GM21825 (cell line): ENCODE data around the gene RGPD5.
"Not testable (repeated sequence)": the region's sequence is repeated elsewhere in the genome, so short reads cannot be mapped to it uniquely, and the experiment has no call there.

Source experiments
- ATAC-seq: cut with Tn5 transposase; IDR thresholded peaks from one replicate; pipeline ENCODE4 v1.9.1; 2021; ENCODE audit warnings: mild to moderate bottlenecking, moderate library complexity; ENCODE audit not compliant: unreplicated experiment

RGPD5 gene

DNA sequence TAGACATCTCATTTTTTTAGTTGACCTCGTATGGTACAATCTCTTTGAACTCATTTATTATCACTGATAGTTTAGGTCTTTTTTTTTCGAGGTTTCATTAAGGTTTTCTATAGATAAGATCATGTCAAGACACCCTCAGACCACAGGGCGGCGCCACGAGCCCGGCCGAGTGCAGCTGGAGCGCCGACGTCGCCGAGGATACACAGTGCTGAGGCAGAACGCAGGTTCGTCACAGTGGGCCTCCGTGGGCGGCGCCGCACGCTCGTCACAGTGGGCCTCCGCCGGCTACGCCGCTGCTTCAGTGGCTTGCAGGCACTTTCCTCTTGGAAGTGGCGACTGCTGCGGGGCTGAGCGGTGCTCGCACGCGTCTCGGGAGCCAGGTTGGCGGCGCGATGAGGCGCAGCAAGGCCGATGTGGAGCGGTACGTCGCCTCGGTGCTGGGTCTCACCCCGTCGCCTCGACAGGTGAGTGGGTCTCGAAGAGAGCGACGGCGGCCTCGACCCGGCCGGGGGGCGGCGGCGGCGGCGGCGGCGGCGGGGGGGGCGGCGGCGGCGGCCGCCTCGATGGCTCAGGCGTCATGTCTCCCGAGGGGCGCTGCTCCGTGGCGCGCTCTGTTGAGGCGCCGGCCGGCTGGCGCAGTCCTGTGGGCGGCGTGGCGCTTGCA, at the start of gene RGPD5:
RGPD5 (plus strand) TSS at position 232 of the 664 bp plus-strand sequence; CDS start at position 393, 161 bp downstream.
- peak; percentile 98 for ATAC-seq

DNA sequence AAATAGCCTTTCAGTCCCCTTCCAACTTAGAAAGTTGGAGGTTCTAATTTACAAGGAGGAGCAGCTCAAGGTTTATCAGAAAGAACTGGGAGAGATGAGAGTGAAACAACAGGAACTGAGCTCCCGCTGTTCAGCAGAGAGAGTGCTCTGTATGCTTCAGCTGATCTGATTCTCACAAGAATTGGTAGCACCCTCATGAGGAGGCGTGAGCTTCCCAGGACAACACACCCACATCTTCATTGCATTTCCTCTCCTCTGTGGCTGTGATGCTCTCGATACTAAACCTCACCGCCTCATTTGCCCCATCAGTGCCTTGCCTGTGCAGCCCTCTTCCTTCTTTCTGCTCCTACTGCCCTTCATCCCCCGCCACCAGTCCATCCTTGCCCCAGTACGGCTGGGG, 42.5 kb upstream of the RGPD5 start:
- not testable (repeated sequence) for ATAC-seq

DNA sequence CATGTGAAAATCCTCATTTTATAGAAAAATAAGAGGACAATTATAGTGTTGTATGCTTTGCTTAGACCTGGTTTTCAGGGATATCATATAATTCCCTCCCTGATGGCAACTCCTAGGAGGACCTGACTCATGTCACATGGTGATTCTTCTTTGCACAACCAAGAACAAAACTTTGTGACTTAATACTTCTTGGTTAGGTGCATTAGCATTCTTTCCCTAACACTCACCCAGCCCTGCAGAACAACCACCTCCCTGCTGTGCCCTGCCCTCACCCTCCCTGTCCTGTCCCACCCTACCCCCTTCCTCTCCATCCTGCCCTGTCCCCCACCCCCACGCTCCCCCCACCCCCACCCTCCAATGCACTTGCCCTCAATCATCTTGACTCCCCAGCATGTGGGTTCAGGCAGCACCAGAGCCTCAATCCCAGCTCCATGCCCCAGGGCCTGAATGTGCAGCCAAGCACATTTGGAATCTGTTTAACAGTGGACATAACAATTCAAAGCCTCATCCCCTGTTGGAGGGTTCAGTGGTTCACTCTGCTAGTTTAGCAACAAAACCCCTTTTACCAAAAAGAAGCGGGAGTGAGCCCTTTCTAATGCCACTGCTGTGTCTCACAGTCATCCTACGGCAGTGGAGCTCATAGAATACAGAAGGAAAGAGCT, 36.8 kb upstream of the RGPD5 start:
- not testable (repeated sequence) for ATAC-seq

DNA sequence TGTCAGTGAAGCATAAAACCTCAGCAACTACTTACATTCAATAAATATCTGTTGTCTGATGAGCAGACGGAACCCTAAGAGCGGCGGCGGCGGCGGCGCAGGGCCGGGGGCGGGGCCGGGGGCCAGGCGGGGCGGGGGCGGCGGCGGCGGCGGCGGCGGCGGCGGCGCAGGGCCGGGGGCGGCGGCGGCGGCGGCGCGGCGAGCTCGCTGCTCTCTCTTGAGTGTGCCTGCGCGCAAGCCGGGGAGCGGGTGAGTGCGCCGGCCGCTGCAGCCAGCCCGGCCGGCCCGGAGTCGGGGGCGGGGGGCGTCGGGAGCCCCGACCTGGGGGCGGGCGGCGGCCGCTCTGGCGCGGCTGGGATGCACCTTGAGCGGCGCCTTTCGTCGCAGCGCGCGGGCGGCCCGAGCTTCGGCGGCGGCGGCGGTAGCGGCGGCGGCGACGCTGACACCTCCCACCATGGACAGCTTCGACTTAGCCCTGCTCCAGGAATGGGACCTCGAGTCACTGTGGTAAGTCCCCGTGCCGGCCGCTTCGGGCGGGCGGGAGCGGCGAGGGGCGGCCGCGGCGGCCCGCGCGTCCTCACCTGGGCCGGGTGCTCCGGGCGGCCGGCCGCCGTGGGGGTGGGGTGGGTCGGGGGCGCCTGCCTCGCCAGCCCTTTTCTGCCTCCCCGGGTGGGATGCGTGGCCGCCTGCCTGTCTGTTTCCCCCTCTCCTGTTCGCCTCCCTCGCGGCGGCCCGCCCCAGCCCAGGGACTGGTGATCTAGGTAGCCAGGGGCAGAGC, 33.7 kb upstream of the RGPD5 start:
- not testable (repeated sequence) for ATAC-seq

DNA sequence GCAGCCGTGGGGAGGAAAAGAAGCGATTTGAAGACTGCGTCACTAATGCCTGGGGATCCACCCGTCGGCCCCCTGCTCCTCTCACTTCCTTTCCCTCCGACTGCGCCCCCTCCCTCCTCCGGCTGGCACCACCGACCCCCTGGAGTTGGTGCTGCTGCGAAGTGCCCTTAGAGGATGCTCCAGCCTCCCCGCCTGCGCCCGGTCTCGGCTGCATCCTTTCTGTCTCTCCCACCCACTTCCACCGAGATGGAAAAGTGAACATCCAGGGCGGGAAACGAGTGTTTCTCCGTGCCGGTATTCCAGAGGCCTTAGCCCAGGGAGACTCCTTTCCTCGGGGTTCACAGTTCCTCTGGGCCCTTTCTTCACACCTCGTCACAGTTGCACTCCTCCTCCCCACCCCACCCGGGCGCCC, 33.1 kb upstream of the RGPD5 start:
- not testable (repeated sequence) for ATAC-seq

DNA sequence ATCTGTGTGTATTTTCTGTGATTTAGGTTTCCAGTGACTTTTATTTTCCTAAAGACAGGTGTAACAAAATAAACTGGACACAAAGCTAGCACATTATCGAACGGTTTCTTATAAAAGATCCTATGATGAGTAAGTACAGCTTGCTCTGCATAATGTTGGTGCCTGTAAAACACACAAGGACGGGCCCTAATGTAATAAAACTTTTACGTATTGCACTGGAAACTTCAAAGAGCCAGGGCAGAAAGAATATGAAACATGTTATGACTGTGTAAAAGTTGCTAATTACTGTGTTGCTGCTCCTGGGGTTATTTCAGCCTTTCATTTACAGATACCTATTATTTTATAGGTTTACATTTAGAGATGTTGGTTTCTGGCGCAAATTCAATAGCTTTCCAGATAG, 32.1 kb upstream of the RGPD5 start:
- not testable (repeated sequence) for ATAC-seq

DNA sequence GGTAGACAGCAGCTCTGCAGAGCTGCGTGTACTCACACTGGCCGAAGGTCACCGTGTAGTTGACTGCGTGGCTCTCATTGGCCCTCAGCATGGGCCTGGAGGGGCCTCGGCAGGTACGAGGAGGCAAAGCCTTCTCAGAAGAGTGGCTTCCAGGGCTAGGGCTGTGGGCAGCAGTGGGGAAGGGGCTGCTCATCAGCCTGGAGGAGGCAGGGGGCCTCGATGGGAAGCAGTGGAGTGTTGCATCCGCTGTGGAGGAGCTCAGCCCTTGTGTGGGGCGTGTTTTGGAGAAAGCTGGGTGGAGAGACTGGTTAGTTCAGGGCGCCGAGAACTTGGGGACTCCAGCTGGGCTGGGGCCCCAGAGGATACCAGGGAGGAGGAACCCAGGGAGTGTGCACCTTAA, 28.0 kb upstream of the RGPD5 start:
- not testable (repeated sequence) for ATAC-seq

DNA sequence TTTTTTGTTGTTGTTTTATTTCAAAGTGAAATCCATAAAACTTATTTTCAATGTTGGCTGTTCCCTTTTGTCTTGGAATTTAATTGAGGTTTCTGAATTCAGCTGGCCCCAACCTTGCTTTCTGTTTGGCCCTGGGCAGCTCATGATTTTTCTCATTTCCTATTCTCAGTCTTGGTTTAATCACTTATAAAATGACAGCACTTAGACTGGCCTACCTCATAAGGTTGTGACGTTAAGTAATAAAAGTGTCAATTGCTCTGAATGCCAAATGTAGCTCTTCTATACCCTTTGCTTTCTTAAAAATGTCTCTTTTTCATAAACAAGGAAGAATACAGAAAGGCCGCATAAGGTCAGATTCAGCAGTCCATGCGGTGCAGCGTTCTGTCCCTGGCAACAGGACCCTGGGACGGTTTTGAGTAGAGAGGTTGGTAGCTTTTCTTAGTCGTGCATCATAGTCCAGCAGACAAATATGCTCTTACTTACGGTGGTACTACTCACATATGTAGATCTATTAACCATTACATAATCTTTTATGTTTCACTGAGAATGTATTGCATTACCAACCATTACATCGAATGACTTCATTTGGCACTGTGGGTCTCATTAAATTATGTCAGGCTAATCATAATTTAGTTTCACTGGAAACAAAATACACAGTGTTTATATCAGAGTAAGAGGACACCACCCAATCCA, 27.1 kb upstream of the RGPD5 start:
- ATAC-seq: not testable (repeated sequence)

DNA sequence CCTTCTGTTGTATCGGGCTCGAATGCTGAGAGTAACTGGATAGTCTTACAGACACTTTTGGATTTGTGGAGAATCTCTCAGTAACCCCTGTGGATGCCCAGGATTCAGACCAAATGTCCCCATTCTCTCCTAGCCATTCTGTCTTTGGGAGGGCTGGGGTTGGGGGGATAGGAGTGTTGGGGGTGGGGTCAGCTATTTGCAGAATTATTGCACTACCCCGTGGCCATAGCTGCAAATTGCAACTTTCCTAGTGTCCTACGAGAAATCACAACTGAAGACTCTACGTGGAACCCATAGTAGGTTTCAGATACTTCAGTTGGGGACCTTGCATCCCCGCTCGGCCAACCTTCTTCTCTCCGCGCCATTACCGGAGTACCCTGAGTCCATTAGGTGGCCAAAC, 25.2 kb upstream of the RGPD5 start:
- ATAC-seq: not testable (repeated sequence)

DNA sequence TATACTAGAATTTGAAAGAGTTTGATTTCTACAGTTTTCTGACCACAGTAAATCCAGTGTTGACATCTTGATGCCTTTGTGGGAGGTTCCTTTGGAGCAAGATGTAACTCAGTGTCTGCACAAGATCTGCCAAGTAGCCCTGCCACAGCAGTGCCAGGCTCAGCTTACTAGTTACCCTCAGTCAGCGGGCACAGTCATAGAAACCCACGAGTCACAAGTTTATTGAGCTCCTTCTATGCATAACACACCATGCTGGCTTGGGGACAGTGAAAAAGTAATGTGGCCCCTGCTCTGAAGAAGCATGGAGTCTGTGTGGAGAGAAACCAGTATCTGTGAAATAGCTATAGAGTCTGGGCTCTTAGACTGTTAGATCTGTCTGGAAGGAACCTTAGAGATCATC, 15.0 kb upstream of the RGPD5 start:
- not testable (repeated sequence) for ATAC-seq

DNA sequence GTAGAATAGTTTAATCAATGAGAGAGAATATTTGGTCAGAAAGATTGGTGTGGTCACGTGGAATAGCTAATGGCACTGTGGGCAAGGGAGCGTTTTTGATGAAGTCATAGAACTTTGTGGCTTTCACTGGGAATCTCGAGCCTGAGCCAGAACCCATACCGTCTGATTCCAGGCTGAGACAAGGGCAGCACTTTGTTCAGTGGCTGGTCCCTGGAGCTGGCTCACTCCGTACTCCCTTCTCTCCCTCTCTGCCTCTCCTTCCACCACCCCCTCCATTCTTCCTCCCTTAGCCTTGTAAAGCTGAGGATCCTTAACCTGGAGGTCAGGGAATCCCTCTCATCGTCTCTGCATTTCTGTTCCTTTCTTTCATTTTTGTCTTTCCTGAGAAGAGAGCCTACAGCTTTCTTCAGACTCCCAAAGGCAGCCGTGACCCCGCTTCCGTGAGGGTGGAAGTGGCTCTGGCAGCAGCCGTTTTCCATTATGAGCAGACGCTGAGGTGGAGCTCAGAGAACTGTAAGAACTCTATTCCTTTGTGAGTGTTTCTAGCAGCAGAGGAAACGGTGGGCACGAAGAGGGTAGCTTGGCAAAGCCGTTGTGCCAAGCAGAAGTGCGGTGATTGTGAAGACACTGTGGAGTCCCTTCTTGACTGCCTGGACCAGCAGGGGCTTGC, 12.8 kb upstream of the RGPD5 start:
- ATAC-seq: not testable (repeated sequence)

DNA sequence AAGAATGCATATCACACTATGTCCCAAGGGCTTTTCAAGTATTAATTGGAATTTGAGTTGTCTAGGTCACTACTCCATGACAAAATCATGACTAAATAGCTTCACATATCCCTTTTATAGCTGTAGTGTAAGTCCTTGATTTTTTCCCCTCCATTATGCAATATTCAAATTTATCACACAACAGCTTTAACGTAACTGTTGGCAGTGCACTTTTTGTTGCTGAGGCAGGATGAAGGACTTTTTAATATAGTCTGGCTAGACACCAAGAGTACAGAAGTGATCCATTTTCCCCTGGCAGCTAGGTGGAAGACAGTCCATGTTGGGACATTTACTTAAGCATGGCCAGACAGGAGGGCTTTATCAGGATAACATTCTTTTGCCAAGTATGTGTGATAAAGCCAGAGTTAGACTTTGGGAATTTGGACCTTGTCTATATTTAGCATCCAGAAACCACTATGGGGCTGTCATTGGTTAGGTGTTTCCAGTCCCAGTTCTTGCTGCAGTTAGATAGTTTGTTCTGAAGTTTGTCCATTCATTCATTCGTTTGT, 11.6 kb upstream of the RGPD5 start:
- not testable (repeated sequence) for ATAC-seq

DNA sequence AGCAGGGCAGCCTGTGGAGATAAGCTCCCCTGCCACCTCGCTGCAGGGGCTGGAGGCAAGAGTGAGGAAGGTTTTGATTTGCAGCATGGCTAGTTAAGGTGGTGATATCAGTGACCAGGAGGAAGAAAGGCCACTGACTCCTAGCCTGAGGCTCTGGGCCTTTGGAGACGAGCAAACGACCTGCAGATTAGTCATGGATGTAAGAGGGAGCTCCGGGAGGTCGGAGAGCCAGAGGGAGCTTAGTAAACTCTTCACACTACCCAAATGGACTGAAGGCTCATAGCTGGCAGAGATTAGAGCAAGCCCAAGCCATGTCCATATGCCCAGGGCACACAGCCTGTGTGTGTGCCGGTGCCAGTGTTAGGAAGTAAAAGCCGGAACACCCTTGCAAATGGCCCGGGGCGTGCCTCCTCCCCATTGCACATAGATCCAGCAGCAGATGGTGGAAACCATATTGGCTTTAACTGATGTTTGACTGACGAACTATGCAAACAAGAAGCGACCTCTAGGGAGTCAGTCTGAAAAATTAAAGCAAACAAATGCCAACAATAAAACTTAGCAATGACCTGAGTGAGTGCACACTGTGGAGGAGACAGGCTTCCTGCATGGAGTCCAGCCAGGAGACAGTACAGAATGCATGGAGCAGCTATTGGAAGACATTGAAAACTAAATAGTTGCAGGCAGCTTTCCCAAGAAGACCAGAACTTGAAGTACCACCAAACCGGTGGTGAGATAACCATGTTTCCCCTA, 2.4 kb upstream of the RGPD5 start:
- not testable (repeated sequence) for ATAC-seq

DNA sequence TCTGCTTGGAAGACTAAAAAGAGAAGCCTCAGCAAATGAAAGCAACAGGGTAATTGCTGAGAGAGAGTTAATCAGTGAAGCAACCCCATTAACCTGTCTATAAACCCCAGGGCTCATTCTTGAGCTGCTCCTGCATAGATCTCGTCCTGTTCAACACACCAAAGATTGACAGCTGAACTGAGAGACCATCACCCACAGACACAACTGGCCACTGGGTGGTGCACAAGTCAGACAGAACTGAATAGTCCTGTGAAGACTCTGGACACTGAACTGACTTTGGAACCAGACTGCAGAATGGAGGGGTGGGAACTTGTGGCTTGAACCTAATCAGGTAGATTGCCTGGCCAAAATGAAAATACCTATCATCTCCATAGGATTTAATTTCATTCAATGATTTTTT, 1.4 kb upstream of the RGPD5 start:
- ATAC-seq: peak; percentile 44

DNA sequence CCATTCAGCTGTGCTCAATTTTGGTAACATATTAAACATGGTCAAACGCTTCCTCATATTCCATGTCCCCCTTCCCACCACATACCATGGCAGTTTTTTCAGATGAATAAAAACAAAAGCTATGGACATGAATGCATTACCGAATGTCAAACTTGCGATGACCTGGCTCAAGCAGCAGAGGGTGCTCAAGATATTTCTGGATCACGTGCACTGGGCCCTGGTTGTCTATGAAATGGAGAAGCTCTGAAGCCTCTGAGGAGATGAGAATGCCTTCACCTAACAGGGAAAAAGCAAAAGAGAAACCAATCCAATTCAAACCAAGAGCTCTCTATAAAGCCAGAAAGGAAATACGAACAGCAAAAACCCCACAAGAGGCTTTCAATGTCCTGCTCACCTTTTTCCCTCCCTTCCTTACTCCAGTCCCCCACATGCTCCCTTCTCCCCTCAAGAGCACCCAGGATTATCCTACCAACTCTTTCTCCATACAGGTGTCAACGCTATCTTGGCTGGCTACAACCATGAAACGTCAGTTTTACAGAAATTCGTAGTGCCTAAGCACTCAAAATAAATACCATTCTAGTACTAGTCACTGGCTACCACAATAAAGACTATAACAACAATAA, 77.1 kb downstream of the RGPD5 start:
- peak; percentile 87 for ATAC-seq

DNA sequence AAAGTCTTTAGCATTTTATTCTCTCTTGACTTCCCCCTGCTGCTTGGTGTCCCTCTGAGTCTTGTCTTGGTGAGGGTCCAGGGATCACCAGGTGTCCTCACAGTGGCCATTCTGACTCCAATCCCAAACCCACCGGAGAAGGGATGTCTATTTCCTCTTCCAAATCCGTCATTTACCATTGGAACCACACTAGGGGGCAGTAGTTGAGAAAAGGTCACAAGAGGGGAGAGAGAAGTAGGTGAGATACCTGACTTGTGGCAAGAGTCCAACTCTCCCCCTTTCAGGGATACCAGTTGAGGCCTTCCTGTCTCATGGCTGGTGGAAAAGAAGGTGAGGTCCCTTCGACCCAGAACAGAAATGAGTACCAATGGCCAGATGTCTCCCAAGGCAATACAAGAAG, 82.5 kb downstream of the RGPD5 start:
- not testable (repeated sequence) for ATAC-seq

DNA sequence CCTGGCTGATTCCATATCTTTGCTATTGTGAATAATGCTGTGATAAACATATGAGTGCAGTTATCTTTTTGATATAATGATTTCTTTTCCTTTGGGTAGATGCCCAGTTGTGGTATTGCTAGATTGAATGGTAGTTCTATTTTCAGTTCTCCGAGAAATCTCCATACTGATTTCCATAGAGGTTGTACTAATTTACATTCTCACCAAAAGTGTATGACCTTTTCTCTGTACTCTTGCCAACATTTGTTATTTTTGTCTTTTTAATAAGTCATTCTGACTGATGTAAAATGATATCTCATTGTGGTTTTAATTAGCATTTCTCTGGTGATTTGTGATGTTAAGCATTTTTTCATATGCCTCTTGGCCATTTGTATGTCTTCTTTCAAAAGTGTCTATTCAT, 88.0 kb downstream of the RGPD5 start:
- ATAC-seq: not testable (repeated sequence)

DNA sequence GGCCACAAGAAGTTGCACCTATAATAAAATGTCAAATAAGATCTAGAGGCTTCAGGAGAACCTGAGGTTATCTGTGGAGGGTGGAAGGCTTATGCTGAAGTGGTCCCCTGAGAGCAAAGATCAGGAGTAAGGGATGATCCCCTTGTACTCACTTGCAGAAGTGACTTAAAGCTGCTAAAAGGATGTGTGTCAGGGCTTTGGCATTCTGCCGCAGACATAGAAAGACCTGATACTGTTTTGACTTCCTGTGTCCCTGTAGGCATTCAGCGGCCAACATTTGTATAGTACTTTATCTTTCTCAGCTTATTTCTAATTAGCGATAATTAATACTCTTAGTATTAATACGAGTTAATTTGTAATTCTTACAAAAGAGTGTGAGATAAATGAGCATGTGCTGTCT, 94.3 kb downstream of the RGPD5 start:
- not testable (repeated sequence) for ATAC-seq

DNA sequence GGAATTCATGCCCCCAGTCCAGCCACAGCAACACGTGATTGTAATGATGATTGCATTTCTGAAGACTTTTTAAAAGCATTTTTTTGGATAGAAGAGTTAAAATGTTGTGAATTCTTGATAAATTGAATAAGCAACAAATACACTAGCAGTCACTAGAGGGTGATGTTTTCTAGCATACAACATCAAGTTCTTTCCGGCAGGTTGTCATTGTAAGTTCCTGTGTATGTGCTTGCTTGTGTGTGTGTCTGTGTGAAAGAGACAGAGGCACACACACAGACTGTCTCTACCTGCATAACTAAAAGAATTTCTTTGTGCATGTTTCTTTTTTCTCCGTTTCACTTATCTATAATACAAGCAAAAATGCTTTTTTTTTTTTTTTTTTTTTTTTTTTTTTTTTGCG, 95.8 kb downstream of the RGPD5 start:
- ATAC-seq: not testable (repeated sequence)
